ENCODE measurements around the gene ADGRV1.

- TF ChIP-seq CTCF (conservative IDR thresholded peaks at IDR 0.05; ENCODE audit: low read length), result no peak
- no peak for TF ChIP-seq EZH2phosphoT487 (IDR thresholded peaks at IDR 0.05; ENCODE audit: borderline replicate concordance)
Observed at GRCh38 chr5:90586469-90586868, 27.9 kb downstream of the ADGRV1 start.

Measured in Loucy (cell line).